GM06990 (cell line): ENCODE measurements around the gene TMEM184C.

ENCODE experiments used
- DNase-seq: peaks from one replicate; pipeline ENCODE4 v3.0.0-alpha.2; 2011; ENCODE audit not compliant: insufficient read length; ENCODE audit errors: extremely low read depth
- H3K27me3 ChIP-seq: replicated peaks from 2 replicates; pipeline ENCODE4 v1.6.0; 2011; ENCODE audit warnings: low read length; ENCODE audit not compliant: control insufficient read depth, insufficient read depth
- H3K36me3 ChIP-seq: 2 replicates; pipeline ENCODE4 v1.5.1; 2011; ENCODE audit warnings: low read length; ENCODE audit not compliant: control insufficient read depth, insufficient read depth
- H3K4me3 ChIP-seq: replicated peaks from 2 replicates; pipeline ENCODE4 v1.5.1; 2011; ENCODE audit warnings: low read depth, mild to moderate bottlenecking, control low read depth, low read length
- TF ChIP-seq, protein P1 (sequence below): IDR thresholded peaks from 2 replicates; pipeline ENCODE4 v1.5.1; 2011; ENCODE audit warnings: low read length, control low read depth, mild to moderate bottlenecking, inconsistent platforms; ENCODE audit not compliant: insufficient read depth, poor library complexity, severe bottlenecking

The TMEM184C gene

DNA sequence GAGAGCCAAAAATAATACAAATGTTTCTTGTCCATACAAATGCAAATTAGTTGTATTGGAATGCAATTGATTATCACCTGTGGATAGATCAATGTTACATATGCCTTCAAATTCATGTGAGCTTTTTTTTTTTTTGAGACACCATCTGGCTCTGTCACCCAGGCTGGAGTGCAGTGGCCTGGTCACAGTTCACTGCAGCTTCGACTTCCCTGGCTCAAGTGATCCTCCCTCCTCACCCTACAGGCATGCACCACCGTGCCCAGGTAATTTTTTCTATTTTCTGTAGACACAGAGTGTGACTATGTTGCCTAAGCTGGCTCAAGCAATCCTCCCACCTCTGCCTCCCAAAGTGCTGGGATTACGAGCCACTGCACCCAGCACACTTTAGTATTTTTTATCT lies 38.6 kb upstream of the TMEM184C start:
- TF ChIP-seq, protein P1, sequence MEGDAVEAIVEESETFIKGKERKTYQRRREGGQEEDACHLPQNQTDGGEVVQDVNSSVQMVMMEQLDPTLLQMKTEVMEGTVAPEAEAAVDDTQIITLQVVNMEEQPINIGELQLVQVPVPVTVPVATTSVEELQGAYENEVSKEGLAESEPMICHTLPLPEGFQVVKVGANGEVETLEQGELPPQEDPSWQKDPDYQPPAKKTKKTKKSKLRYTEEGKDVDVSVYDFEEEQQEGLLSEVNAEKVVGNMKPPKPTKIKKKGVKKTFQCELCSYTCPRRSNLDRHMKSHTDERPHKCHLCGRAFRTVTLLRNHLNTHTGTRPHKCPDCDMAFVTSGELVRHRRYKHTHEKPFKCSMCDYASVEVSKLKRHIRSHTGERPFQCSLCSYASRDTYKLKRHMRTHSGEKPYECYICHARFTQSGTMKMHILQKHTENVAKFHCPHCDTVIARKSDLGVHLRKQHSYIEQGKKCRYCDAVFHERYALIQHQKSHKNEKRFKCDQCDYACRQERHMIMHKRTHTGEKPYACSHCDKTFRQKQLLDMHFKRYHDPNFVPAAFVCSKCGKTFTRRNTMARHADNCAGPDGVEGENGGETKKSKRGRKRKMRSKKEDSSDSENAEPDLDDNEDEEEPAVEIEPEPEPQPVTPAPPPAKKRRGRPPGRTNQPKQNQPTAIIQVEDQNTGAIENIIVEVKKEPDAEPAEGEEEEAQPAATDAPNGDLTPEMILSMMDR = no peak
- no peaks in the 10 kb centered on the region for H3K27me3 ChIP-seq
- DNase-seq = no peak
- no peak overlapping the region for H3K4me3 ChIP-seq
- H3K36me3 ChIP-seq = no peaks in the 10 kb centered on the region

- TF ChIP-seq, protein P1 = no peak
- H3K36me3 ChIP-seq = no peaks in the 10 kb centered on the region
- no peaks in the 10 kb centered on the region for H3K27me3 ChIP-seq
- no peak overlapping the region for H3K4me3 ChIP-seq
- no peak for DNase-seq
Observed at GRCh38 chr4:147580396-147580795, 36.8 kb upstream of the TMEM184C start.

DNA sequence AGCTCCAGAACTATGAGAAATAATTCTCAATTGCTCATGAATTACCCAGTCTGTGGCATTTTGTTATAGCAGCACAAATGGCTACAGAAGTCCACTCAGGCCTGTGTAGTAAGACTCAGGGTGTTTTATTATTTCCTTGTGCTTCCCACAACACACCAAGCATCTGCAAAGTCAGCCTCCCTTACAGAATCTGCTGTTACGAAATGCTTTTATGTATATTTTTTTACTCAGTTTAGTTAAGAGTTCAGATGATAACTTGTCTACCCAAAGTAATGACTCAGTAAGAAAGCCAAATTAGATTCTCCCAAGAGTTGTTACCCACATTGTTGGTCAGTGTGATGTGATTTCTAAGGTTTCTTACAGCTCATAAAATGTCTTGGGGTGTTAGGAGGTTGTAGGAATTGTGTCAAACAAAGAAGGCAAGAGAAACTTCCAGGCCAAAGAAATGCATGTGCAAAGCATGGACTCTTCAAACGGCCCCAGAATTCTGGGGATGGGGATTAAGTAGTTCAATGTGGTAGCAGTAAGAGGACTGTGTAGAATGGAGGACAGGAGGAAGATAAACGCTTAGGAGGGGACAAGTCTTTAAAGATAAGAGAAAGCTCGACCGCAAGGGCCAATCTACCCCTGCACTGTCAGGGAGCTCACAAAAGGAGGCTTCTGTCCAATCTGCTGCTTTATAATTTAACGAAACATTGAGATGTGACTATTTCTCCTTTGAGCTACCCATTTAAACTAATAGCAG lies 35.4 kb upstream of the TMEM184C start:
- Histone ChIP-seq H3K36me3 (no peaks in the 10 kb centered on the region), H3K4me3 (no peak overlapping the region), H3K27me3 (no peaks in the 10 kb centered on the region)
- TF ChIP-seq, protein P1 = no peak
- DNase-seq = no peak

GRCh38 chr4:147582386-147583060 lies 34.7 kb upstream of the TMEM184C start:
- DNase-seq = no peak
- H3K27me3 ChIP-seq = no peaks in the 10 kb centered on the region
- no peaks in the 10 kb centered on the region for H3K36me3 ChIP-seq
- no peak overlapping the region for H3K4me3 ChIP-seq
- TF ChIP-seq, protein P1 = no peak

GRCh38 chr4:147583876-147584275 lies 33.3 kb upstream of the TMEM184C start:
- H3K4me3 ChIP-seq = no peak overlapping the region
- H3K27me3 ChIP-seq = no peaks in the 10 kb centered on the region
- H3K36me3 ChIP-seq = no peaks in the 10 kb centered on the region
- DNase-seq = no peak
- TF ChIP-seq, protein P1 = no peak
